Measurements from ENCODE around the gene VWA3B.

VWA3B gene

DNA sequence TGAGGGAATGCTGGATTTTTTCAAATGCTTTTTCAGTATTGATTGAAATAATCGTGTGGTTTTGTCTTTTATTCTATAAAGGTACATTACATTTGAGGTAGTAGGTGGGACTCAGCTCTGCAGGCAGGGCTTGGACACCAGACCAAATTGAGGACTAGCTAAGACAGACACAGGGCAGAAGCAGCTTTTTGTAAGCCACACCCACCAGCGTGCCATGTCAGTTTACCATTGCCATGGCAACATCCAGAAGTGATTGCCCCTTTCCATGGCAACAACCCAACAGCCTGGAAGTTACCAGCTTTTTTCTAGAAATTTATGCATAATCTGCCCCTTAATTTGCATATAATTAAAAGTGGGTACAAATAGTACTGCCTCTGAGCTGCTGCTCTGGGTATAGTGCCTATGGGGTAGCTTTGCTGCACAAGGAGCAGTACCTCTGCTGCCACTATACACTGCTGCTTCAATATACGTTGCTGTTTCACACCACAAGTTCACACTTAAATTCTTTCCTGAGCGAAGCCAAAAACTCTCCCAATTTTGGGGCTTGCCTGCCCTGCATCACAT, 23.6 kb upstream of the VWA3B start:
- no peaks in the 10 kb centered on the region for H3K36me3 ChIP-seq (replicated peaks; ENCODE audit: insufficient read depth, low read length)
- no peak overlapping the region for H2AFZ ChIP-seq (ENCODE audit: low read length)
- TF ChIP-seq EZH2 (optimal IDR thresholded peaks at IDR 0.05; ENCODE audit: low read depth, low read length) = no peak
- no peak for TF ChIP-seq EZH2phosphoT487 (IDR thresholded peaks at IDR 0.05; ENCODE audit: low read length)
- TF ChIP-seq, protein P1, sequence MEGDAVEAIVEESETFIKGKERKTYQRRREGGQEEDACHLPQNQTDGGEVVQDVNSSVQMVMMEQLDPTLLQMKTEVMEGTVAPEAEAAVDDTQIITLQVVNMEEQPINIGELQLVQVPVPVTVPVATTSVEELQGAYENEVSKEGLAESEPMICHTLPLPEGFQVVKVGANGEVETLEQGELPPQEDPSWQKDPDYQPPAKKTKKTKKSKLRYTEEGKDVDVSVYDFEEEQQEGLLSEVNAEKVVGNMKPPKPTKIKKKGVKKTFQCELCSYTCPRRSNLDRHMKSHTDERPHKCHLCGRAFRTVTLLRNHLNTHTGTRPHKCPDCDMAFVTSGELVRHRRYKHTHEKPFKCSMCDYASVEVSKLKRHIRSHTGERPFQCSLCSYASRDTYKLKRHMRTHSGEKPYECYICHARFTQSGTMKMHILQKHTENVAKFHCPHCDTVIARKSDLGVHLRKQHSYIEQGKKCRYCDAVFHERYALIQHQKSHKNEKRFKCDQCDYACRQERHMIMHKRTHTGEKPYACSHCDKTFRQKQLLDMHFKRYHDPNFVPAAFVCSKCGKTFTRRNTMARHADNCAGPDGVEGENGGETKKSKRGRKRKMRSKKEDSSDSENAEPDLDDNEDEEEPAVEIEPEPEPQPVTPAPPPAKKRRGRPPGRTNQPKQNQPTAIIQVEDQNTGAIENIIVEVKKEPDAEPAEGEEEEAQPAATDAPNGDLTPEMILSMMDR (IDR thresholded peaks at IDR 0.05; ENCODE audit: low read length) = no peak

DNA sequence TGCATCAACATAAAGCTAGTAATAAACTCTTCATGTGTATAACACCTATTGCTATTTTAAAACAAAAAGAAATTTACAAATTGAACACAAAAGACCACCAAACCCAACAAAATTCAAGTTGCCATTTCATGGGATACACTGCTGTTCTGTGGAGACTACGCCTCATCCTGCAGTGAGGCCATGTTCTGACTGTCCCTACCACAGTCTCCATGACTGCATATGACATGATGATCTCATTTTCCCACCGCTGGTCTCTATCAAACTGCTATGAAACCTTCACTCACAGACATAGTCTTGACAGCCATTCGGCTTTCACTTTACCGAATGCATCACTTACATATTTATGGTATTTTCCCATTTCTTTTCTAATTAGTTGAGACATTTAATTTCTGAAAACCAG, 21.2 kb upstream of the VWA3B start:
- H3F3A ChIP-seq (ENCODE audit: insufficient read depth, low read length) = no peaks in the 10 kb centered on the region
- no peaks in the 10 kb centered on the region for H3K36me3 ChIP-seq (replicated peaks; ENCODE audit: insufficient read depth, low read length)
- no peaks in the 10 kb centered on the region for H3K9me2 ChIP-seq (replicated peaks; ENCODE audit: insufficient read depth, low read length)
- H3K4me2 ChIP-seq (ENCODE audit: low read depth, low read length) = no peak overlapping the region
- no peak overlapping the region for H3K9ac ChIP-seq (ENCODE audit: low read length)
- no peaks in the 10 kb centered on the region for H4K20me1 ChIP-seq (ENCODE audit: insufficient read depth, low read length)
- H2AFZ ChIP-seq (ENCODE audit: low read length) = no peak overlapping the region
- no peak overlapping the region for H3K27ac ChIP-seq (ENCODE audit: low read length)
- no peak for DNase-seq
- no peaks in the 10 kb centered on the region for H3K79me2 ChIP-seq (ENCODE audit: low read length)
- no peaks in the 10 kb centered on the region for H3K27me3 ChIP-seq (replicated peaks; ENCODE audit: insufficient read depth, low read length)
- H3K4me1 ChIP-seq (ENCODE audit: low read length) = no peaks in the 10 kb centered on the region
- H3K4me3 ChIP-seq (ENCODE audit: low read length) = no peak overlapping the region
- TF ChIP-seq EZH2 (optimal IDR thresholded peaks at IDR 0.05; ENCODE audit: low read depth, low read length) (no peak), EZH2phosphoT487 (IDR thresholded peaks at IDR 0.05; ENCODE audit: low read length) (no peak)
- TF ChIP-seq, protein P1 (IDR thresholded peaks at IDR 0.05; ENCODE audit: low read length) = no peak
- no peaks in the 10 kb centered on the region for H3K9me3 ChIP-seq (replicated peaks; ENCODE audit: insufficient read depth, low read length)

More for the DNA sequence above, 23.6 kb upstream of the VWA3B start:
- Histone ChIP-seq H3K79me2 (ENCODE audit: low read length) (no peaks in the 10 kb centered on the region), H3K27ac (ENCODE audit: low read length) (no peak overlapping the region), H3K9ac (ENCODE audit: low read length) (no peak overlapping the region), H3F3A (ENCODE audit: insufficient read depth, low read length) (no peaks in the 10 kb centered on the region), H3K9me3 (replicated peaks; ENCODE audit: insufficient read depth, low read length) (no peaks in the 10 kb centered on the region), H3K4me1 (ENCODE audit: low read length) (no peaks in the 10 kb centered on the region), H3K27me3 (replicated peaks; ENCODE audit: insufficient read depth, low read length) (no peaks in the 10 kb centered on the region), H3K9me2 (replicated peaks; ENCODE audit: insufficient read depth, low read length) (no peaks in the 10 kb centered on the region), H3K4me2 (ENCODE audit: low read depth, low read length) (no peak overlapping the region), H3K4me3 (ENCODE audit: low read length) (no peak overlapping the region), H4K20me1 (ENCODE audit: insufficient read depth, low read length) (no peaks in the 10 kb centered on the region)
- no peak for DNase-seq

DNA sequence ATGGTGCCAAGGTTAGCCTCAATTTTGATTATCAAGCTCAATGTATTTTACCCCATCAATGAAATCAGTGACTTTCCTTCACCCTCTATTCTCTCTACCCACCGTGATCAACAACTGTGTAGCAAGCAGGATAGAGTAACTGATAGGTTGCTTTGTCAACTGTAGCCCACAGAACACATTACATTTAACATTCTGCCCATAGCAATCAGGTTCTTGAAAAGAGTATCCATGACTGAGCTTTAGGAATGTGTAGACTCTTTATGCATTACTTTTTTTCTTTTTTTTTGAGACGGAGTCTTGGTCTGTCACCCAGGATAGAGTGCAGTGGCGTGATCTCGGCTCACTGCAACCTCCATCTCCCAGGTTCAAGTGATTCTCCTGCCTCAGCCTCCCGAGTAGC, 19.8 kb upstream of the VWA3B start:
- no peak overlapping the region for H3K27ac ChIP-seq (ENCODE audit: low read length)
- H3K79me2 ChIP-seq (ENCODE audit: low read length) = no peaks in the 10 kb centered on the region

More for the DNA sequence above, 19.8 kb upstream of the VWA3B start:
- no peaks in the 10 kb centered on the region for H3K4me1 ChIP-seq (ENCODE audit: low read length)
- TF ChIP-seq EZH2phosphoT487 (IDR thresholded peaks at IDR 0.05; ENCODE audit: low read length) (no peak), EZH2 (optimal IDR thresholded peaks at IDR 0.05; ENCODE audit: low read depth, low read length) (no peak)
- TF ChIP-seq, protein P1 (IDR thresholded peaks at IDR 0.05; ENCODE audit: low read length) = no peak
- H3K9ac ChIP-seq (ENCODE audit: low read length) = no peak overlapping the region
- no peak overlapping the region for H2AFZ ChIP-seq (ENCODE audit: low read length)
- H4K20me1 ChIP-seq (ENCODE audit: insufficient read depth, low read length) = no peaks in the 10 kb centered on the region
- H3K9me2 ChIP-seq (replicated peaks; ENCODE audit: insufficient read depth, low read length) = no peaks in the 10 kb centered on the region
- H3K9me3 ChIP-seq (replicated peaks; ENCODE audit: insufficient read depth, low read length) = no peaks in the 10 kb centered on the region
- no peaks in the 10 kb centered on the region for H3K27me3 ChIP-seq (replicated peaks; ENCODE audit: insufficient read depth, low read length)
- H3K4me3 ChIP-seq (ENCODE audit: low read length) = no peak overlapping the region
- no peak for DNase-seq
- H3K36me3 ChIP-seq (replicated peaks; ENCODE audit: insufficient read depth, low read length) = no peaks in the 10 kb centered on the region
- no peaks in the 10 kb centered on the region for H3F3A ChIP-seq (ENCODE audit: insufficient read depth, low read length)
- no peak overlapping the region for H3K4me2 ChIP-seq (ENCODE audit: low read depth, low read length)

All from MM.1S (cell line).